C4-2B (cell line): Measurements from ENCODE around the gene FBXL22.

Experiments
- H3K27ac ChIP-seq: fragments of 450-650 bp; 2 replicates; pipeline ENCODE4 v1.5.1; 2017
- CTCF ChIP-seq: fragments of 450-650 bp; conservative IDR thresholded peaks from 2 replicates; pipeline ENCODE4 v1.5.1; 2017; ENCODE audit warnings: mild to moderate bottlenecking
- ZFX ChIP-seq: fragments of 450-650 bp; IDR thresholded peaks from 2 replicates; pipeline ENCODE4 v1.6.1; 2017

FBXL22 gene

GRCh38 chr15:63576441-63576840 is 20.7 kb upstream of the FBXL22 start:
- no peak for TF ChIP-seq CTCF
- TF ChIP-seq ZFX, result no peak
- H3K27ac ChIP-seq, result no peak overlapping the region

GRCh38 chr15:63582179-63582578 is 15.0 kb upstream of the FBXL22 start:
- H3K27ac ChIP-seq, result no peak overlapping the region
- TF ChIP-seq CTCF (no peak), ZFX (no peak)

GRCh38 chr15:63582718-63583426 is 14.3 kb upstream of the FBXL22 start:
- H3K27ac ChIP-seq, result no peak overlapping the region
- TF ChIP-seq CTCF, result no peak
- TF ChIP-seq ZFX, result no peak

GRCh38 chr15:63586790-63587189 is 10.4 kb upstream of the FBXL22 start:
- TF ChIP-seq ZFX, result no peak
- no peak; the same call in 1 of the 2 replicates for TF ChIP-seq CTCF
- H3K27ac ChIP-seq, result no peak overlapping the region; the same call in 1 of the 2 replicates

GRCh38 chr15:63587527-63587926 is 9.7 kb upstream of the FBXL22 start:
- no peak overlapping the region for H3K27ac ChIP-seq
- TF ChIP-seq ZFX, result no peak
- TF ChIP-seq CTCF, result no peak

GRCh38 chr15:63588826-63589225 is 8.4 kb upstream of the FBXL22 start:
- TF ChIP-seq CTCF, result no peak
- TF ChIP-seq ZFX, result no peak
- no peak overlapping the region for H3K27ac ChIP-seq

- TF ChIP-seq CTCF, result no peak
- TF ChIP-seq ZFX, result no peak
Observed at GRCh38 chr15:63593705-63594671, 3.2 kb upstream of the FBXL22 start.

More at GRCh38 chr15:63593705-63594671, 3.2 kb upstream of the FBXL22 start:
- H3K27ac ChIP-seq, result no peak overlapping the region
